ENCODE measurements around the gene KRT13. TPM values are rescaled to one million over a fixed set of nuclear protein-coding genes. Genes with fewer than 3 reads are reported as not detected.
A peak's percentile ranks its signal among the peaks of the same experiment; 100 is the strongest.

The KRT13 gene
- total and polyA plus RNA-seq, 9 of the 15 experiments (the other 6 are each of a cell fraction or from before 2014, with no cell fraction given) = 0.11 to 1.1 (median 0.24) TPM; not detected in 3

DNA sequence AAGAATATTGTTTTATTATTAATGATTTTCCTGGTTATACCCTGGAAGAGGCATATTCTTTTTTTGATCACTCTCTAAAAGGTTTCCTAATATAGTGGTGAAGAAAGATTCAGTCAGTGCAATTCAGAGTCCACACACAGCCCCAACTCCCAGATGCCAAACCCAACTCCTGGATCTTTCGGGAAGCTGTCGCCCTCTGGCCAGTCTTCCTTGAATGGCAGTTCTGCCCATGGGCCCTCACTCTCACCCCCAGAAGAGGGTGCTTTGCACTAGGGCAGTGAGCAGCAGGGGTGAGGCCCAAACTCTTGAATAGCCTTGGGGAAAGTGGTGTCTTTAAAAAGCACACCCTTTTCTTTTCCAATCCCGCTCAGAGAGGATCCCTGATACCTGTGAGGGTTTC, 49.2 kb downstream of the KRT13 start:
- ATAC-seq = no peak
- no peak for FAIRE-seq
- no peak overlapping the region for H2AFZ ChIP-seq (ENCODE audit: low read depth, low read length)
- H3K9me1 ChIP-seq (ENCODE audit: control insufficient read depth, insufficient read depth, low read length) = no peaks in the 10 kb centered on the region
- H3K4me1 ChIP-seq (replicated peaks in 1 of 2; ENCODE audit: control insufficient read depth in 2 of 2, insufficient read depth in 2 of 2, low read length in 2 of 2) = no peaks in the 10 kb centered on the region; a peak in 1 of 5 replicates
- no peaks in the 10 kb centered on the region; the same call in 1 of the 2 replicates for H3K9me3 ChIP-seq (replicated peaks; ENCODE audit: control insufficient read depth, insufficient read depth, low read depth, low read length)
- BruUV-seq (replicated peaks) = no TSS peak
- H3K4me2 ChIP-seq (ENCODE audit: insufficient read depth, low read length) = no peak overlapping the region
- no peaks in the 10 kb centered on the region for H3K36me3 ChIP-seq (ENCODE audit: control insufficient read depth, insufficient read depth, low read length)
- peaks cover 0 to 10% of the 10 kb centered on the region in 2 experiments; a peak in 2 of 5 replicates for H3K27me3 ChIP-seq (ENCODE audit: control insufficient read depth in 2 of 2, insufficient read depth in 2 of 2, low read length in 2 of 2)
- in situ Hi-C loops (cut with MboI) (no loop called here), intact Hi-C loops (cut with micrococcal nuclease) (no loop called here)
- CTCF ChIA-PET (ENCODE audit: low intra/inter-chr PET ratio) = no interaction called here
- H4K20me1 ChIP-seq (replicated peaks; ENCODE audit: control insufficient read depth, insufficient read depth, low read length) = no peaks in the 10 kb centered on the region
- H3K27ac ChIP-seq (ENCODE audit: extremely low read depth, low read depth, low read length) = no peak overlapping the region
- 3% methylated on average over 3 of the region's 3 CpGs for WGBS (ENCODE audit: insufficient coverage, low coverage, missing lambda C conversion rate)
- H3K9ac ChIP-seq (ENCODE audit: insufficient read depth in 1 of 2, low read depth in 2 of 2, low read length in 2 of 2) = no peak overlapping the region
- POLR2A ChIA-PET = no interaction called here
- no peak overlapping the region for H3K4me3 ChIP-seq
- no peak for DNase-seq (ENCODE audit: extremely low read depth in 1 of 4, low spot score in 3 of 4)
- TF ChIP-seq ZNF239 (CRISPR knock-in tag; IDR thresholded peaks at IDR 0.05) = no peak
- TF ChIP-seq, protein P1, sequence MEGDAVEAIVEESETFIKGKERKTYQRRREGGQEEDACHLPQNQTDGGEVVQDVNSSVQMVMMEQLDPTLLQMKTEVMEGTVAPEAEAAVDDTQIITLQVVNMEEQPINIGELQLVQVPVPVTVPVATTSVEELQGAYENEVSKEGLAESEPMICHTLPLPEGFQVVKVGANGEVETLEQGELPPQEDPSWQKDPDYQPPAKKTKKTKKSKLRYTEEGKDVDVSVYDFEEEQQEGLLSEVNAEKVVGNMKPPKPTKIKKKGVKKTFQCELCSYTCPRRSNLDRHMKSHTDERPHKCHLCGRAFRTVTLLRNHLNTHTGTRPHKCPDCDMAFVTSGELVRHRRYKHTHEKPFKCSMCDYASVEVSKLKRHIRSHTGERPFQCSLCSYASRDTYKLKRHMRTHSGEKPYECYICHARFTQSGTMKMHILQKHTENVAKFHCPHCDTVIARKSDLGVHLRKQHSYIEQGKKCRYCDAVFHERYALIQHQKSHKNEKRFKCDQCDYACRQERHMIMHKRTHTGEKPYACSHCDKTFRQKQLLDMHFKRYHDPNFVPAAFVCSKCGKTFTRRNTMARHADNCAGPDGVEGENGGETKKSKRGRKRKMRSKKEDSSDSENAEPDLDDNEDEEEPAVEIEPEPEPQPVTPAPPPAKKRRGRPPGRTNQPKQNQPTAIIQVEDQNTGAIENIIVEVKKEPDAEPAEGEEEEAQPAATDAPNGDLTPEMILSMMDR (IDR thresholded peaks at IDR 0.05 in 2 of 3, conservative IDR thresholded peaks at IDR 0.05 in 1 of 3; ENCODE audit: insufficient read depth in 2 of 3, low read depth in 1 of 3, low read length in 3 of 3) = peak in 2 of 3 experiments; percentile 17 to 27; a peak in 2 of 6 replicates
- H3K79me2 ChIP-seq (ENCODE audit: control insufficient read depth, insufficient read depth, low read length) = no peaks in the 10 kb centered on the region

DNA sequence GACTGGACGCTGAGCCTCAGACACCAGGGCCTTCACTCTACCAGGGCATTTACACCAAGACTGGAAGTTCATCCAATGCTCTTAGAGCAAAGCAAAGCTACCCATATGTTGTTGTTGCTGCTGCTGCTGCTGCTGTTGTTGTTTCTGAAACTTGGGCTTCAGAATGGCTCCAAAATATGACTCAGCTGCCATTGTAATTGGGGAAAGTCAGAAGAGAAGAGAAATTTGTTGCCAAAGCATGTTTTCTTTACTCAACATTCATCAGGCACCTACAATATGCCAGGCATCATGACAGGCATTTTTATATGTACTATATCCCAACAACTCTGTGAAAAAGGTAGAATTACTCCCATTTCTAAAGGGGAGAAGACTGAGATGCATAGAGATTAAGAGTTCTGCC, 50.2 kb downstream of the KRT13 start:
- in situ Hi-C loops (cut with MboI) (no loop called here), intact Hi-C loops (cut with micrococcal nuclease) (no loop called here)
- no peak overlapping the region for H3K4me3 ChIP-seq
- H3K9me1 ChIP-seq (ENCODE audit: control insufficient read depth, insufficient read depth, low read length) = no peaks in the 10 kb centered on the region
- ChIA-PET POLR2A (interaction anchor here (0.7 kb wide), 1 partner anchor 31 kb away, joined by 3 read pairs; no protein-coding TSS in a partner anchor), CTCF (ENCODE audit: low intra/inter-chr PET ratio) (no interaction called here)
- H3K4me2 ChIP-seq (ENCODE audit: insufficient read depth, low read length) = no peak overlapping the region
- DNase-seq (ENCODE audit: extremely low read depth in 1 of 4, low spot score in 3 of 4) (no peak), ATAC-seq (no peak), FAIRE-seq (no peak)
- H3K9ac ChIP-seq (ENCODE audit: insufficient read depth in 1 of 2, low read depth in 2 of 2, low read length in 2 of 2) = no peak overlapping the region
- WGBS (ENCODE audit: insufficient coverage, low coverage, missing lambda C conversion rate) = 0% methylated on average over 1 of the region's 1 CpG
- H4K20me1 ChIP-seq (replicated peaks; ENCODE audit: control insufficient read depth, insufficient read depth, low read length) = no peaks in the 10 kb centered on the region
- H3K36me3 ChIP-seq (ENCODE audit: control insufficient read depth, insufficient read depth, low read length) = no peaks in the 10 kb centered on the region
- H3K27ac ChIP-seq (ENCODE audit: extremely low read depth, low read depth, low read length) = no peak overlapping the region
- no peak overlapping the region for H2AFZ ChIP-seq (ENCODE audit: low read depth, low read length)
- BruUV-seq (replicated peaks) = no TSS peak
- no peaks in the 10 kb centered on the region; the same call in 1 of the 2 replicates for H3K9me3 ChIP-seq (replicated peaks; ENCODE audit: control insufficient read depth, insufficient read depth, low read depth, low read length)
- H3K79me2 ChIP-seq (ENCODE audit: control insufficient read depth, insufficient read depth, low read length) = no peaks in the 10 kb centered on the region
- no peak for TF ChIP-seq TEAD4 (IDR thresholded peaks at IDR 0.05; ENCODE audit: low read length)
- no peak for TF ChIP-seq TEAD4 (CRISPR knock-in tag; IDR thresholded peaks at IDR 0.05; ENCODE audit: borderline replicate concordance)
- TF ChIP-seq DNMT1 (IDR thresholded peaks at IDR 0.05) = no peak
- TF ChIP-seq NCOR1 (IDR thresholded peaks at IDR 0.05) = no peak
- no peak for TF ChIP-seq HDAC3 (IDR thresholded peaks at IDR 0.05; ENCODE audit: borderline replicate concordance, partially characterized antibody)
- no peak for TF ChIP-seq PHF21A (IDR thresholded peaks at IDR 0.05; ENCODE audit: borderline replicate concordance, low read depth)
- TF ChIP-seq ZBTB1 (CRISPR knock-in tag; IDR thresholded peaks at IDR 0.05; ENCODE audit: borderline replicate concordance, low read depth) = no peak
- TF ChIP-seq, protein P2, sequence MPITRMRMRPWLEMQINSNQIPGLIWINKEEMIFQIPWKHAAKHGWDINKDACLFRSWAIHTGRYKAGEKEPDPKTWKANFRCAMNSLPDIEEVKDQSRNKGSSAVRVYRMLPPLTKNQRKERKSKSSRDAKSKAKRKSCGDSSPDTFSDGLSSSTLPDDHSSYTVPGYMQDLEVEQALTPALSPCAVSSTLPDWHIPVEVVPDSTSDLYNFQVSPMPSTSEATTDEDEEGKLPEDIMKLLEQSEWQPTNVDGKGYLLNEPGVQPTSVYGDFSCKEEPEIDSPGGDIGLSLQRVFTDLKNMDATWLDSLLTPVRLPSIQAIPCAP (CRISPR knock-in tag; IDR thresholded peaks at IDR 0.05; ENCODE audit: borderline replicate concordance) = no peak
- TF ChIP-seq HNRNPK (IDR thresholded peaks at IDR 0.05; ENCODE audit: low read depth, low read length, poor library complexity, severe bottlenecking) = no peak
- no peaks in the 10 kb centered on the region; a peak in 1 of 5 replicates for H3K4me1 ChIP-seq (replicated peaks in 1 of 2; ENCODE audit: control insufficient read depth in 2 of 2, insufficient read depth in 2 of 2, low read length in 2 of 2)
- peaks cover 0 to 5% of the 10 kb centered on the region in 2 experiments; a peak in 2 of 5 replicates for H3K27me3 ChIP-seq (ENCODE audit: control insufficient read depth in 2 of 2, insufficient read depth in 2 of 2, low read length in 2 of 2)
